ENCODE measurements around the gene TBC1D19.
"Not testable (repeated sequence)": the region's sequence is repeated elsewhere in the genome, so short reads cannot be mapped to it uniquely, and the experiment has no call there.

TBC1D19 gene

GRCh38 chr4:26574563-26574962 lies 9.3 kb upstream of the TBC1D19 start:
- DNase-seq (ENCODE audit: insufficient read length, low spot score) (no peak), FAIRE-seq (no peak)
- TF ChIP-seq SPI1 (IDR thresholded peaks at IDR 0.05; ENCODE audit: low read depth, low read length) = no peak

DNA sequence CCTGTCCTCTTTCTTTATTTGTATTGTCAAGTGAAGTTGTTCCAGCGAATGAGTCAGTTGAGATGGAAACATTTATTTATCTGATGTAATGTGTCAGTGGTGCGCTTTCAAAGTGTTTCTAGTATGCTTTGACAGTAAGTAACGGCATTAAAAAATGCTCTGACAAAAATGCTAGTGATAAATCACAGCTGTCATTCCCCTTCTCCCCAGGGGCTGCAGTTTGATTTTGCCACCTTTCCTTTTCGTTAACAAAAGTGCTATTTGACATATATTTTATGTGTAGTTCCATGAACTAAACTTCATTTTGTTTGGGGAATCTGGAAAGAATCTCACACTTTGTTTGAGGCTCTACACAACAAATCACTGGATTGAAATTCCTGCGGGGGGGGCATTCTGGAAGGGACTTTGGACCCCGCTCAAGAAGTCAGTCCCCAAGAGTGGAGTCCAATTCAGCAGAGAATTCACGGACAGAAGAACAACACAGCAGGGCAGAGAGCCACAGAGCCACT lies 7.6 kb upstream of the TBC1D19 start:
- DNase-seq (ENCODE audit: insufficient read length, low spot score) (no peak), FAIRE-seq (no peak)
- TF ChIP-seq POLR2A (IDR thresholded peaks at IDR 0.05; ENCODE audit: low read depth, low read length) = no peak
- TF ChIP-seq TAF1 (IDR thresholded peaks at IDR 0.05; ENCODE audit: low read depth, low read length) = no peak
- no peak for TF ChIP-seq POU2F2 (IDR thresholded peaks at IDR 0.05; ENCODE audit: low read depth, low read length)
- no peak for TF ChIP-seq PAX5 (IDR thresholded peaks at IDR 0.05; ENCODE audit: insufficient read depth, low read length, severe bottlenecking)
- TF ChIP-seq SPI1 (IDR thresholded peaks at IDR 0.05; ENCODE audit: low read depth, low read length) = no peak
- no peak for TF ChIP-seq POLR2AphosphoS5 (IDR thresholded peaks at IDR 0.05; ENCODE audit: low read depth, low read length)

DNA sequence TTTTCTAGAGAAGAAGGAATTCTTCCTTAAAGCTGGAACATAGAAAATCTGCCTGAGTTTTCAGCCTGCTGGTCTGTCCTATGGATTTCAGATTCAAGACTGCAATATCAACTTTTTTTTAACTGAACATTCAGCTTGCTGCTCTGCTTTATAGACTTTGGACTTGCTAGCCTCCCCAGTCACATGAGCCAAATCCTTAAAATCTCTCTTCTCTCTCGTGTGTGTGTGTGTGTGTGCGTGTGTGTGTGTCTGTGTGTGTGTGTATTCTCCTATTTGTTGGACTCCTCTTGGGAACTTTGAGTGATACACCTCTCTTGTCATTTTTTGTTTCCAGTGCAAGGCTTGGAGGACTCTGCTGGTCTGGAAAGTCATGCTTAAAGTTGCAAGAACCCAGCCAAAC lies 6.8 kb upstream of the TBC1D19 start:
- FAIRE-seq = no peak
- DNase-seq (ENCODE audit: insufficient read length, low spot score) = no peak
- TF ChIP-seq POLR2A (IDR thresholded peaks at IDR 0.05; ENCODE audit: low read depth, low read length) (no peak), TAF1 (IDR thresholded peaks at IDR 0.05; ENCODE audit: low read depth, low read length) (no peak), POU2F2 (IDR thresholded peaks at IDR 0.05; ENCODE audit: low read depth, low read length) (no peak), PAX5 (IDR thresholded peaks at IDR 0.05; ENCODE audit: insufficient read depth, low read length, severe bottlenecking) (no peak), POLR2AphosphoS5 (IDR thresholded peaks at IDR 0.05; ENCODE audit: low read depth, low read length) (no peak), SPI1 (IDR thresholded peaks at IDR 0.05; ENCODE audit: low read depth, low read length) (no peak)

GRCh38 chr4:26579169-26579568 lies 4.7 kb upstream of the TBC1D19 start:
- DNase-seq (ENCODE audit: insufficient read length, low spot score) = no peak
- FAIRE-seq = no peak
- TF ChIP-seq PAX5 (IDR thresholded peaks at IDR 0.05; ENCODE audit: insufficient read depth, low read length, severe bottlenecking) (no peak), POLR2A (IDR thresholded peaks at IDR 0.05; ENCODE audit: low read depth, low read length) (no peak), POU2F2 (IDR thresholded peaks at IDR 0.05; ENCODE audit: low read depth, low read length) (no peak), POLR2AphosphoS5 (IDR thresholded peaks at IDR 0.05; ENCODE audit: low read depth, low read length) (no peak), TAF1 (IDR thresholded peaks at IDR 0.05; ENCODE audit: low read depth, low read length) (no peak), SPI1 (IDR thresholded peaks at IDR 0.05; ENCODE audit: low read depth, low read length) (no peak)

GRCh38 chr4:26581341-26581740 lies 2.5 kb upstream of the TBC1D19 start:
- FAIRE-seq; DNase-seq (ENCODE audit: insufficient read length, low spot score): not testable (repeated sequence)

GRCh38 chr4:26583538-26583864 lies 383 bp upstream of the TBC1D19 start:
- TF ChIP-seq POU2F2 (IDR thresholded peaks at IDR 0.05; ENCODE audit: low read depth, low read length) = no peak
- TF ChIP-seq POLR2A (IDR thresholded peaks at IDR 0.05; ENCODE audit: low read depth, low read length) = no peak
- TF ChIP-seq TAF1 (IDR thresholded peaks at IDR 0.05; ENCODE audit: low read depth, low read length) = no peak
- no peak for TF ChIP-seq PAX5 (IDR thresholded peaks at IDR 0.05; ENCODE audit: insufficient read depth, low read length, severe bottlenecking)
- no peak for TF ChIP-seq SPI1 (IDR thresholded peaks at IDR 0.05; ENCODE audit: low read depth, low read length)
- no peak for TF ChIP-seq POLR2AphosphoS5 (IDR thresholded peaks at IDR 0.05; ENCODE audit: low read depth, low read length)
- DNase-seq (ENCODE audit: insufficient read length, low spot score) (no peak), FAIRE-seq (no peak)

- DNase-seq (ENCODE audit: insufficient read length, low spot score) (no peak), FAIRE-seq (peak; percentile 40)
Measured at GRCh38 chr4:26584725-26585124, 841 bp downstream of the TBC1D19 start.

GRCh38 chr4:26589705-26590104 lies 5.8 kb downstream of the TBC1D19 start:
- FAIRE-seq (no peak), DNase-seq (ENCODE audit: insufficient read length, low spot score) (no peak)
- no peak for TF ChIP-seq POU2F2 (IDR thresholded peaks at IDR 0.05; ENCODE audit: low read depth, low read length)
- TF ChIP-seq POLR2A (IDR thresholded peaks at IDR 0.05; ENCODE audit: low read depth, low read length) = no peak
- TF ChIP-seq TAF1 (IDR thresholded peaks at IDR 0.05; ENCODE audit: low read depth, low read length) = no peak
- TF ChIP-seq SPI1 (IDR thresholded peaks at IDR 0.05; ENCODE audit: low read depth, low read length) = no peak
- TF ChIP-seq PAX5 (IDR thresholded peaks at IDR 0.05; ENCODE audit: insufficient read depth, low read length, severe bottlenecking) = no peak
- TF ChIP-seq POLR2AphosphoS5 (IDR thresholded peaks at IDR 0.05; ENCODE audit: low read depth, low read length) = no peak

More at GRCh38 chr4:26584725-26585124, 841 bp downstream of the TBC1D19 start:
- TF ChIP-seq POLR2A (IDR thresholded peaks at IDR 0.05; ENCODE audit: low read depth, low read length) (no peak), POU2F2 (IDR thresholded peaks at IDR 0.05; ENCODE audit: low read depth, low read length) (no peak)

DNA sequence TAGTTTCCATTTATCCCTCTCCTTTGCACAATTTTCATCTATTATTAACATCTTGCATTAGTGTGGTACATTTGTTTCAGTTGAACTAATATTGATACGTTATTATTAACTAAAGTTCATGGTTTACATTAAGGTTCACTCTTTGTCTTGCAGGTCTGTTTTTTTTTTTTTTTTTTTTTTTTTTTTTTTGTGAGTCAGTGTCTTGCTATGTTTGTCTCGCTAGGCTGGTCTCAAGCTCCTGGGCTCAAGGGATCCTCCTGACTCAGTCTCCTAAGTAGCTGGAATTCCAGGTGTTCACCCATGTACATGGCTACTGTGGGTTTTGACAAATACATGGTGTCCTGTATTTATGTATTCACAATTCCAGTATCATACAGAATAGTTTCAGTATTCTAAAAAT lies 6.8 kb downstream of the TBC1D19 start:
- no peak for DNase-seq (ENCODE audit: insufficient read length, low spot score)
- TF ChIP-seq POU2F2 (IDR thresholded peaks at IDR 0.05; ENCODE audit: low read depth, low read length) = no peak
- TF ChIP-seq POLR2AphosphoS5 (IDR thresholded peaks at IDR 0.05; ENCODE audit: low read depth, low read length) = no peak
- no peak for TF ChIP-seq POLR2A (IDR thresholded peaks at IDR 0.05; ENCODE audit: low read depth, low read length)
- no peak for TF ChIP-seq SPI1 (IDR thresholded peaks at IDR 0.05; ENCODE audit: low read depth, low read length)
- no peak for TF ChIP-seq PAX5 (IDR thresholded peaks at IDR 0.05; ENCODE audit: insufficient read depth, low read length, severe bottlenecking)
- no peak for TF ChIP-seq TAF1 (IDR thresholded peaks at IDR 0.05; ENCODE audit: low read depth, low read length)
- no peak for FAIRE-seq

DNA sequence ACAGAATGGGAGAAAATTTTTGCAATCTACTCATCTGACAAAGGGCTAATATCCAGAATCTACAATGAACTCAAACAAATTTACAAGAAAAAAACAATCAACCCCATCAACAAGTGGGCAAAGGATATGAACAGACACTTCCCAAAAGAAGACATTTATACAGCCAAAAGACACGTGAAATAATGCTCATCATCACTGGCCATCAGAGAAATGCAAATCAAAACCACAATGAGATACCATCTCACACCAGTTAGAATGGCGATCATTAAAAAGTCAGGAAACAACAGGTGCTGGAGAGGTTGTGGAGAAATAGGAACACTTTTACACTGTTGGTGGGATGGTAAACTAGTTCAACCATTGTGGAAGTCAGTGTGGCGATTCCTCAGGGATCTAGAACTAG lies 9.7 kb downstream of the TBC1D19 start:
- FAIRE-seq; DNase-seq (ENCODE audit: insufficient read length, low spot score): not testable (repeated sequence)

- TF ChIP-seq POLR2AphosphoS5 (IDR thresholded peaks at IDR 0.05; ENCODE audit: low read depth, low read length) (no peak), PAX5 (IDR thresholded peaks at IDR 0.05; ENCODE audit: insufficient read depth, low read length, severe bottlenecking) (no peak), POLR2A (IDR thresholded peaks at IDR 0.05; ENCODE audit: low read depth, low read length) (no peak), SPI1 (IDR thresholded peaks at IDR 0.05; ENCODE audit: low read depth, low read length) (no peak), POU2F2 (IDR thresholded peaks at IDR 0.05; ENCODE audit: low read depth, low read length) (no peak), TAF1 (IDR thresholded peaks at IDR 0.05; ENCODE audit: low read depth, low read length) (no peak)
- no peak for FAIRE-seq
- no peak for DNase-seq (ENCODE audit: insufficient read length, low spot score)
Measured at GRCh38 chr4:26594371-26594770, 10.5 kb downstream of the TBC1D19 start.
